Measurements from ENCODE around the gene CHCHD6.

GRCh38 chr3:126866175-126866759, 162.2 kb downstream of the CHCHD6 start:
- TF ChIP-seq CTCF (IDR thresholded peaks at IDR 0.05 in 2 of 3, conservative IDR thresholded peaks at IDR 0.05 in 1 of 3; ENCODE audit: borderline replicate concordance in 1 of 3, insufficient read depth in 1 of 3, low read depth in 2 of 3, low read length in 2 of 3) (no peak), POLR2A (IDR thresholded peaks at IDR 0.05; ENCODE audit: borderline replicate concordance, extremely low read depth, insufficient read depth, insufficient read length) (no peak), EZH2 (IDR thresholded peaks at IDR 0.05) (no peak), ZNF274 (IDR thresholded peaks at IDR 0.05; ENCODE audit: low read depth, low read length) (no peak)

Measured in HCT116 (cell line).